SK-N-MC (cell line): ENCODE measurements around the gene GPD1L.

Experiments
- DNase-seq: peaks from one replicate; pipeline ENCODE4 v3.0.0-alpha.2; 2011; ENCODE audit warnings: low read depth, low spot score
- H3K27ac ChIP-seq: fragments of 200-600 bp; sonication (generic); 2 replicates; pipeline ENCODE4 v1.5.1; 2016; ENCODE audit warnings: mixed run types
- H3K36me3 ChIP-seq: fragments of 200-600 bp; sonication (generic); 2 replicates; pipeline ENCODE4 v1.6.1; 2017; ENCODE audit warnings: antibody characterized with exemption, low read length, mixed read lengths; ENCODE audit not compliant: insufficient read depth
- H3K4me3 ChIP-seq: fragments of 200-600 bp; sonication (generic); 2 replicates; pipeline ENCODE4 v1.5.1; 2016
- H3K9ac ChIP-seq: fragments of 200-600 bp; sonication (generic); 2 replicates; pipeline ENCODE4 v1.8.0; 2017; ENCODE audit warnings: mixed run types, mixed read lengths; ENCODE audit not compliant: insufficient read length
- H3K9me3 ChIP-seq: fragments of 200-600 bp; sonication (generic); 2 replicates; pipeline ENCODE4 v1.6.1; 2017; ENCODE audit warnings: low read depth, mild to moderate bottlenecking, antibody characterized with exemption, low read length, moderate library complexity, mixed read lengths
- EZH2 ChIP-seq: fragments of 200-600 bp; sonication (generic); IDR thresholded peaks from one replicate; pipeline ENCODE4 v1.6.1; 2017; ENCODE audit warnings: antibody characterized with exemption
- FOXP2 ChIP-seq: optimal IDR thresholded peaks from 2 replicates; pipeline ENCODE3; 2011; ENCODE audit warnings: mild to moderate bottlenecking, moderate library complexity; ENCODE audit not compliant: insufficient read depth; ENCODE audit errors: extremely low read length, control extremely low read depth
- POLR2AphosphoS5 ChIP-seq: IDR thresholded peaks from 2 replicates; pipeline ENCODE4 v1.6.1; 2012; ENCODE audit warnings: mild to moderate bottlenecking, low read depth, low read length, borderline replicate concordance

The GPD1L gene

GRCh38 chr3:32153414-32154204 lies 47.2 kb downstream of the GPD1L start:
- no peak for DNase-seq

DNA sequence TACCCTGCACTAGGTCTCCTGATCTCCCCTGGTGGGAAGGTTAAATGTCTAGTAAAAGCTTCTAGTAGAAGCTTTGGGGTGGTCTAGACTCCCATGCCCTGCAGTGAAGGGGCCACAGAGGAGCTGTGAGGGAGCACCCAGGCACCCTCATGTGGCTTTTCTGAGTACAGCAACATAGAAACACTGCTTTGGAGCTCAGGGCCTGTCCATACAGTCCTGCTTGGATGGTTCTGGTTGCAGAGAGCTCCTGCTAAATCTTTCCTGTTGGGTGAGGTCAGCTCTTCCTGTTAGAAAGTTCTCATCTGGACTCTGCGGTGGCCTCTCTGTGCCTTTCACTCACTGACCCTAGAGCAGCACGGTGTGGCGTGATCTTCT lies 47.8 kb downstream of the GPD1L start:
- DNase-seq = no peak
- Histone ChIP-seq H3K4me3 (no peak overlapping the region), H3K9ac (no peak overlapping the region), H3K27ac (no peak overlapping the region), H3K9me3 (no peaks in the 10 kb centered on the region), H3K36me3 (no peaks in the 10 kb centered on the region)
- TF ChIP-seq EZH2 (no peak), FOXP2 (no peak), POLR2AphosphoS5 (no peak)

More at GRCh38 chr3:32153414-32154204, 47.2 kb downstream of the GPD1L start:
- Histone ChIP-seq H3K27ac (no peak overlapping the region), H3K4me3 (no peak overlapping the region), H3K9ac (no peak overlapping the region), H3K36me3 (no peaks in the 10 kb centered on the region), H3K9me3 (no peaks in the 10 kb centered on the region)
- TF ChIP-seq FOXP2 = no peak

- H3K9me3 ChIP-seq = no peaks in the 10 kb centered on the region
- H3K4me3 ChIP-seq = no peak overlapping the region
- DNase-seq = no peak
- H3K36me3 ChIP-seq = no peaks in the 10 kb centered on the region
- TF ChIP-seq POLR2AphosphoS5 (no peak), EZH2 (no peak), FOXP2 (no peak)
- no peak overlapping the region for H3K9ac ChIP-seq
- no peak overlapping the region for H3K27ac ChIP-seq
Observed at GRCh38 chr3:32155117-32155516, 48.7 kb downstream of the GPD1L start.

- no peak for DNase-seq
- TF ChIP-seq FOXP2 (no peak), EZH2 (no peak), POLR2AphosphoS5 (no peak)
- Histone ChIP-seq H3K4me3 (no peak overlapping the region), H3K27ac (no peak overlapping the region), H3K36me3 (no peaks in the 10 kb centered on the region), H3K9ac (no peak overlapping the region), H3K9me3 (no peaks in the 10 kb centered on the region)
Observed at GRCh38 chr3:32157600-32158264, 51.3 kb downstream of the GPD1L start.

DNA sequence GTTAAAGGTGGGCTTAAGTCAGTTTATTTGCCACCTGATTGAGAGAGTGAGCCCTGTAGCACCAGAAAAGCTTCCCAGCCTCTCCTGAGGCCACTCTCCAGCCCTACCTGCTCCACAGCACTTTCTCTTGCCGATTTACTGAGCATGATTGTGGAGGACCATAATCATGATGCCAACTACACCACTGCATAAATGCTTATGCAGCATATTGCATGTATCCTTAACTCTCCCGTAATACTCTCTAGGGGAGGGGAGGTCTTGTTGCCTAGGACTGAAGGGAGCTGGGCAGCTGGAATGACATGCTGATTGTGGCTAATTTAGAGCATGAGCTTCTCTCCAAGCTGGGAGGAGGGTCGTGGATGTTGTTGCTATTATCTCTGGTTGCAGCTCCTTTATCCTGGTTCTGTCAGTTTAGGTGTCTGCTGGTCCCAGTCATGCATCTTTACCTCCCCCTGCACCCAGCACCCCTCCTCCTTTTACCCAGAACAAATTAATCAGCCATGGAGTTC lies 54.3 kb downstream of the GPD1L start:
- Histone ChIP-seq H3K9ac (no peak overlapping the region), H3K9me3 (no peaks in the 10 kb centered on the region), H3K27ac (no peak overlapping the region), H3K36me3 (no peaks in the 10 kb centered on the region), H3K4me3 (no peak overlapping the region)
- TF ChIP-seq FOXP2 (no peak), POLR2AphosphoS5 (no peak), EZH2 (no peak)
- DNase-seq = no peak

GRCh38 chr3:32165442-32165841 lies 59.0 kb downstream of the GPD1L start:
- Histone ChIP-seq H3K27ac (no peak overlapping the region), H3K9me3 (no peaks in the 10 kb centered on the region), H3K9ac (no peak overlapping the region), H3K36me3 (no peaks in the 10 kb centered on the region), H3K4me3 (no peak overlapping the region)
- TF ChIP-seq EZH2 = no peak
- TF ChIP-seq POLR2AphosphoS5 = no peak
- no peak for TF ChIP-seq FOXP2
- no peak for DNase-seq

DNA sequence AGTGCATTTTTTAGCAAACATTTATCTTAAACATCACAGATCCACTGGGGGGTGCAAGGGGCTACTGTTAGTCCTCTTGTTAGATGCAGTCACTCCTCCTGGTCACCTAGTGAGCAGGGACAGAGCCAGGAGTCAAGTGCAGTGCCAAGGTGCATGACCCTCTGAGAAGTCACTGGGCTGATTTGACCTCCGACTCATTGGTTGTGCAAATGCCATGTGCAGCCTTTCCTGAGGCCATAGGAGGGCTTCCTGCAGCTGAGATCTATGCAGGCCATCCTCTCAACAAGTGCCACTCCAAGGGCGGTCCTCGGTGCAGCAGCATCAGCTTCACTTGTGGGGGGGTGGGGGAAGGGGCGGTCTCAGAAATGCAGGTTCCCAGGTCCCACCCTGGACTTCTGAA lies 60.2 kb downstream of the GPD1L start:
- H3K9me3 ChIP-seq = no peaks in the 10 kb centered on the region
- TF ChIP-seq POLR2AphosphoS5 (no peak), EZH2 (no peak), FOXP2 (no peak)
- H3K9ac ChIP-seq = no peak overlapping the region
- no peak overlapping the region for H3K27ac ChIP-seq
- DNase-seq = no peak
- no peaks in the 10 kb centered on the region for H3K36me3 ChIP-seq
- H3K4me3 ChIP-seq = no peak overlapping the region

DNA sequence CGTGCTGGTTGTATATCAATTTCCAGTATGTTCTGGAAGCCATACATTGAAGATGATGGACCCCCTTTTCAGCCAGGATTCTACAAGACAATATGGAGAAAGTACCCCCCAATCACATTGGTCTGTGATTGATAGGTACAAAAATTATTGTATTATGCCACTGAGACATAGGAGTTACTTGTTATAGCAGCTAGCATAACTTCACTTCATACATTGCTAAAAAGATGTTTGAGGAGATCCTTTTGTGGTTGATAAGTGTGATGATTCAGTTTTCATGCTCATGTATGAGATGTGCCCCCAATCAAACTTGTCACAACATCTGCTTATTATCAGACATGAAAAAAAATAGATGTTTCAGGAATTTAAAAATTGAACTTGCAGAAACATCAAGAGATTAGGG lies 66.0 kb downstream of the GPD1L start:
- DNase-seq = no peak
- H3K9me3 ChIP-seq = no peaks in the 10 kb centered on the region
- H3K36me3 ChIP-seq = no peaks in the 10 kb centered on the region
- TF ChIP-seq FOXP2 = no peak
- TF ChIP-seq EZH2 = no peak
- no peak for TF ChIP-seq POLR2AphosphoS5
- no peak overlapping the region for H3K27ac ChIP-seq
- H3K4me3 ChIP-seq = no peak overlapping the region
- H3K9ac ChIP-seq = no peak overlapping the region
